Stimulated activated memory B cell treated with anti-CD40 and anti-IgM and Interleukin-4, amounts not matched to agents 10 μg/mL and 1 μg/mL and 100 μg/mL, for 72 hours (primary cell): ENCODE measurements around the gene FZD10.

Experiments used
- ATAC-seq: fragments of 150-1000 bp; cut with Tn5 transposase; 2 replicates; pipeline ENCODE4 v1.10.0; 2021
- H3K27ac Mint-ChIP-seq: one replicate; pipeline ENCODE4 v1.8.0; 2022; ENCODE audit warnings: mild to moderate bottlenecking, mixed read lengths
- H3K27me3 Mint-ChIP-seq: one replicate; pipeline ENCODE4 v1.8.0; 2022; ENCODE audit warnings: mixed read lengths
- H3K36me3 Mint-ChIP-seq: one replicate; pipeline ENCODE4 v1.8.0; 2022; ENCODE audit warnings: mixed read lengths
- H3K4me1 Mint-ChIP-seq: one replicate; pipeline ENCODE4 v1.8.0; 2022; ENCODE audit warnings: mixed read lengths
- H3K4me3 Mint-ChIP-seq: one replicate; pipeline ENCODE4 v1.8.0; 2022; ENCODE audit warnings: mild to moderate bottlenecking, moderate library complexity, mixed read lengths
- H3K9me3 Mint-ChIP-seq: one replicate; pipeline ENCODE4 v1.8.0; 2022; ENCODE audit warnings: mixed read lengths

Gene FZD10

GRCh38 chr12:130157998-130158753, 4.1 kb upstream of the FZD10 start:
- Mint-ChIP-seq H3K36me3 (peaks cover 3% of the 10 kb centered on the region), H3K9me3 (peaks cover 5% of the 10 kb centered on the region), H3K27ac (no peak overlapping the region), H3K4me3 (no peak overlapping the region), H3K4me1 (no peaks in the 10 kb centered on the region), H3K27me3 (peaks cover 27% of the 10 kb centered on the region)
- no peak for ATAC-seq

- peaks cover 5% of the 10 kb centered on the region for H3K9me3 Mint-ChIP-seq
- H3K4me1 Mint-ChIP-seq, result no peaks in the 10 kb centered on the region
- H3K36me3 Mint-ChIP-seq, result peaks cover 5% of the 10 kb centered on the region
- no peak overlapping the region for H3K4me3 Mint-ChIP-seq
- H3K27ac Mint-ChIP-seq, result no peak overlapping the region
- H3K27me3 Mint-ChIP-seq, result peaks cover 32% of the 10 kb centered on the region
- ATAC-seq, result no peak
Observed at GRCh38 chr12:130158754-130159059, 3.6 kb upstream of the FZD10 start.

GRCh38 chr12:130160306-130160705, 2.0 kb upstream of the FZD10 start:
- H3K27me3 Mint-ChIP-seq, result peaks cover 32% of the 10 kb centered on the region
- H3K9me3 Mint-ChIP-seq, result no peaks in the 10 kb centered on the region
- ATAC-seq, result no peak
- no peak overlapping the region for H3K27ac Mint-ChIP-seq
- no peak overlapping the region for H3K4me3 Mint-ChIP-seq
- H3K4me1 Mint-ChIP-seq, result no peaks in the 10 kb centered on the region
- peaks cover 5% of the 10 kb centered on the region for H3K36me3 Mint-ChIP-seq

- Mint-ChIP-seq H3K4me1 (no peaks in the 10 kb centered on the region), H3K36me3 (peaks cover 5% of the 10 kb centered on the region), H3K27ac (no peak overlapping the region), H3K9me3 (no peaks in the 10 kb centered on the region), H3K4me3 (no peak overlapping the region), H3K27me3 (peaks cover 28% of the 10 kb centered on the region)
- no peak for ATAC-seq
Observed at GRCh38 chr12:130160711-130161231, 1.5 kb upstream of the FZD10 start.

- Mint-ChIP-seq H3K4me3 (no peak overlapping the region), H3K4me1 (no peaks in the 10 kb centered on the region), H3K9me3 (no peaks in the 10 kb centered on the region), H3K27ac (no peak overlapping the region), H3K27me3 (peaks cover 27% of the 10 kb centered on the region), H3K36me3 (peaks cover 5% of the 10 kb centered on the region)
- ATAC-seq, result no peak
Observed at GRCh38 chr12:130161261-130162243, 712 bp upstream of the FZD10 start.

GRCh38 chr12:130162745-130163460, 639 bp downstream of the FZD10 start:
- Mint-ChIP-seq H3K27ac (no peak overlapping the region), H3K4me3 (peak overlapping the region; percentile 37), H3K4me1 (no peaks in the 10 kb centered on the region), H3K27me3 (peaks cover 27% of the 10 kb centered on the region), H3K9me3 (peaks cover 4% of the 10 kb centered on the region), H3K36me3 (peaks cover 5% of the 10 kb centered on the region)
- ATAC-seq, result no peak

GRCh38 chr12:130163461-130164215, 1.4 kb downstream of the FZD10 start:
- peaks cover 5% of the 10 kb centered on the region for H3K36me3 Mint-ChIP-seq
- H3K27ac Mint-ChIP-seq, result no peak overlapping the region
- no peaks in the 10 kb centered on the region for H3K4me1 Mint-ChIP-seq
- H3K27me3 Mint-ChIP-seq, result peaks cover 27% of the 10 kb centered on the region
- ATAC-seq, result no peak
- no peak overlapping the region for H3K4me3 Mint-ChIP-seq
- peaks cover 4% of the 10 kb centered on the region for H3K9me3 Mint-ChIP-seq

- no peak for ATAC-seq
- H3K4me3 Mint-ChIP-seq, result no peak overlapping the region
- peaks cover 6% of the 10 kb centered on the region for H3K9me3 Mint-ChIP-seq
- H3K27ac Mint-ChIP-seq, result no peak overlapping the region
- peaks cover 27% of the 10 kb centered on the region for H3K27me3 Mint-ChIP-seq
- H3K36me3 Mint-ChIP-seq, result peaks cover 5% of the 10 kb centered on the region
- H3K4me1 Mint-ChIP-seq, result no peaks in the 10 kb centered on the region
Observed at GRCh38 chr12:130164216-130164542, 1.9 kb downstream of the FZD10 start.

GRCh38 chr12:130164936-130165335, 2.7 kb downstream of the FZD10 start:
- Mint-ChIP-seq H3K27me3 (peaks cover 27% of the 10 kb centered on the region), H3K27ac (no peak overlapping the region), H3K36me3 (peaks cover 5% of the 10 kb centered on the region), H3K4me3 (no peak overlapping the region), H3K4me1 (no peaks in the 10 kb centered on the region), H3K9me3 (peaks cover 7% of the 10 kb centered on the region)
- ATAC-seq, result no peak

- Mint-ChIP-seq H3K27ac (no peak overlapping the region), H3K4me1 (no peaks in the 10 kb centered on the region), H3K9me3 (peaks cover 8% of the 10 kb centered on the region), H3K4me3 (no peak overlapping the region), H3K36me3 (peaks cover 5% of the 10 kb centered on the region), H3K27me3 (peaks cover 27% of the 10 kb centered on the region)
- ATAC-seq, result no peak
Observed at GRCh38 chr12:130166306-130166705, 4.0 kb downstream of the FZD10 start.

- Mint-ChIP-seq H3K9me3 (peaks cover 12% of the 10 kb centered on the region), H3K4me1 (no peaks in the 10 kb centered on the region), H3K27me3 (peaks cover 27% of the 10 kb centered on the region), H3K36me3 (peaks cover 5% of the 10 kb centered on the region), H3K27ac (no peak overlapping the region), H3K4me3 (no peak overlapping the region)
- no peak for ATAC-seq
Observed at GRCh38 chr12:130167537-130167936, 5.3 kb downstream of the FZD10 start.

GRCh38 chr12:130169256-130169655, 7.0 kb downstream of the FZD10 start:
- no peaks in the 10 kb centered on the region for H3K4me1 Mint-ChIP-seq
- peaks cover 11% of the 10 kb centered on the region for H3K27me3 Mint-ChIP-seq
- no peaks in the 10 kb centered on the region for H3K36me3 Mint-ChIP-seq
- no peak overlapping the region for H3K4me3 Mint-ChIP-seq
- H3K9me3 Mint-ChIP-seq, result peaks cover 12% of the 10 kb centered on the region
- ATAC-seq, result no peak
- no peak overlapping the region for H3K27ac Mint-ChIP-seq

- Mint-ChIP-seq H3K27ac (no peak overlapping the region), H3K4me3 (no peak overlapping the region), H3K36me3 (no peaks in the 10 kb centered on the region), H3K9me3 (peaks cover 12% of the 10 kb centered on the region), H3K4me1 (no peaks in the 10 kb centered on the region), H3K27me3 (peaks cover 5% of the 10 kb centered on the region)
- no peak for ATAC-seq
Observed at GRCh38 chr12:130169924-130170323, 7.7 kb downstream of the FZD10 start.

GRCh38 chr12:130170611-130171010, 8.3 kb downstream of the FZD10 start:
- Mint-ChIP-seq H3K4me1 (no peaks in the 10 kb centered on the region), H3K27ac (no peak overlapping the region), H3K4me3 (no peak overlapping the region), H3K9me3 (peaks cover 12% of the 10 kb centered on the region), H3K27me3 (no peaks in the 10 kb centered on the region), H3K36me3 (no peaks in the 10 kb centered on the region)
- ATAC-seq, result no peak
